ENCODE measurements around the gene FXR2. TPM values are rescaled to one million over a fixed set of nuclear protein-coding genes. Genes with fewer than 3 reads are reported as not detected.

Gene FXR2
- total and polyA plus RNA-seq, 3 donors from 2014 or later: 53.8 to 76.0 (median 60.3) TPM

DNA sequence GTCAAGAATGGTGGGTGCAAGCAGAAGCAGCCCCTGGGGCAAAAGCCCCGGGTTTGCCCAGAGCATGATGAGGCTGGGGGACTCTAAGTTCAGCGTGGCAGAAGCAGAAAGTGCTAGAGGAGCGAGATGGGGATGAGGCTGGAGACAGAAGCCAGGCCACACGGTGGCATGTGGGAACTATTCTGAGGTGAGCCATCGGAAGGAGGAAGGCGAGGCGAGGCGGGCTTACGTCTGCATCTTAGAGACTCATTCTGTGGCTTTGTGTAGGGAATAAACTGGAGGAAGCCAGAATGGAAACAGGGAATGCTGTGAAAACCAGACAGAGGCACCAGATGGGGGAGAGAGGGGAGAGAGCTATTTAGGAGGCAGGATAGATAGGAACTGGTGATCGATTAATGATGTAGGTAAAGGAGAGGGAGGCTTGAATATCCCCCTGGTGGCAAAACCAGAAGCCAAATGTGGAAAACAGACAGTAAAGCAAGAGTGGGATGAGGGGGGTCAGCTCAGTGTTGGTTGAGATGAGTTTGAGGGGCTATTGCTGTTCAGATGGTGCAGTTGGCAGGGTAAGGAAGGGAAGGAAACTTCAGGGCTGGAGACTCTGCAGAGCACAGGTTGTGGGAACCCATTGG is 59.3 kb downstream of the FXR2 start:
- TF ChIP-seq, protein P1, sequence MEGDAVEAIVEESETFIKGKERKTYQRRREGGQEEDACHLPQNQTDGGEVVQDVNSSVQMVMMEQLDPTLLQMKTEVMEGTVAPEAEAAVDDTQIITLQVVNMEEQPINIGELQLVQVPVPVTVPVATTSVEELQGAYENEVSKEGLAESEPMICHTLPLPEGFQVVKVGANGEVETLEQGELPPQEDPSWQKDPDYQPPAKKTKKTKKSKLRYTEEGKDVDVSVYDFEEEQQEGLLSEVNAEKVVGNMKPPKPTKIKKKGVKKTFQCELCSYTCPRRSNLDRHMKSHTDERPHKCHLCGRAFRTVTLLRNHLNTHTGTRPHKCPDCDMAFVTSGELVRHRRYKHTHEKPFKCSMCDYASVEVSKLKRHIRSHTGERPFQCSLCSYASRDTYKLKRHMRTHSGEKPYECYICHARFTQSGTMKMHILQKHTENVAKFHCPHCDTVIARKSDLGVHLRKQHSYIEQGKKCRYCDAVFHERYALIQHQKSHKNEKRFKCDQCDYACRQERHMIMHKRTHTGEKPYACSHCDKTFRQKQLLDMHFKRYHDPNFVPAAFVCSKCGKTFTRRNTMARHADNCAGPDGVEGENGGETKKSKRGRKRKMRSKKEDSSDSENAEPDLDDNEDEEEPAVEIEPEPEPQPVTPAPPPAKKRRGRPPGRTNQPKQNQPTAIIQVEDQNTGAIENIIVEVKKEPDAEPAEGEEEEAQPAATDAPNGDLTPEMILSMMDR (IDR thresholded peaks at IDR 0.05): no peak
- no peak for TF ChIP-seq POLR2A (IDR thresholded peaks at IDR 0.05)

DNA sequence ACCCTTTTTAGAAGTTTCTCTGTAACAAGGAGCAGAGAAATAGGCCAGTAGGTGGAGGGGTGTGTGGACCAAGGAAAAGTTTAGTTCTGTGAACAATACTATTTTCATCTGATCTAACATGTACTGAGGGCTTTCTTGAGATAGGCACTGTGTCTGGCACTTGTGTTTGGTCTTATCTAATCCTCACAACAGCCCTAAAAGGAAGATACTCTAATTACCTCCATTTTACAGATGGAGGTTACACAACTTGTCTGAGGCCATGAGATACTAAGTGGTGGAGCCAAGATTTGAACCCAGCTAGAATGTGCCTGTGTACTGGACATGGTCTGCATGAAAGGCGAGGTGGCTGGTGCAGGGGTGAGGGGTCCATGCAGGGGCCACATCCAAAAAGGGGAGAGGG is 61.3 kb downstream of the FXR2 start:
- no peak overlapping the region for H3K27ac ChIP-seq
- H3K27me3 ChIP-seq: no peaks in the 10 kb centered on the region
- H3K9me3 ChIP-seq: no peaks in the 10 kb centered on the region
- no peak overlapping the region for H3K4me3 ChIP-seq
- intact Hi-C loops (cut with DNase I; ENCODE audit: low total_unique reads): no loop called here
- H3K4me1 ChIP-seq: peaks cover 11% of the 10 kb centered on the region
- DNase-seq: no peak
- H3K36me3 ChIP-seq (ENCODE audit: low read depth, missing control alignments): no peaks in the 10 kb centered on the region
- TF ChIP-seq, protein P1 (IDR thresholded peaks at IDR 0.05): no peak
- TF ChIP-seq POLR2A (IDR thresholded peaks at IDR 0.05): no peak
- 100% methylated on average over 1 of the region's 1 CpG for WGBS, 2 donors

More for the DNA sequence above, 59.3 kb downstream of the FXR2 start:
- 74 to 77% methylated on average over 10 of the region's 10 CpGs for WGBS, 2 donors
- no peak for DNase-seq
- Histone ChIP-seq H3K9me3 (no peaks in the 10 kb centered on the region), H3K36me3 (ENCODE audit: low read depth, missing control alignments) (no peaks in the 10 kb centered on the region), H3K27ac (no peak overlapping the region), H3K4me3 (no peak overlapping the region), H3K27me3 (no peaks in the 10 kb centered on the region), H3K4me1 (peaks cover 31% of the 10 kb centered on the region)
- intact Hi-C loops (cut with DNase I; ENCODE audit: low total_unique reads): loop anchor here (5.0 kb wide), 1 partner anchor 43 kb away; no protein-coding TSS in a partner anchor

DNA sequence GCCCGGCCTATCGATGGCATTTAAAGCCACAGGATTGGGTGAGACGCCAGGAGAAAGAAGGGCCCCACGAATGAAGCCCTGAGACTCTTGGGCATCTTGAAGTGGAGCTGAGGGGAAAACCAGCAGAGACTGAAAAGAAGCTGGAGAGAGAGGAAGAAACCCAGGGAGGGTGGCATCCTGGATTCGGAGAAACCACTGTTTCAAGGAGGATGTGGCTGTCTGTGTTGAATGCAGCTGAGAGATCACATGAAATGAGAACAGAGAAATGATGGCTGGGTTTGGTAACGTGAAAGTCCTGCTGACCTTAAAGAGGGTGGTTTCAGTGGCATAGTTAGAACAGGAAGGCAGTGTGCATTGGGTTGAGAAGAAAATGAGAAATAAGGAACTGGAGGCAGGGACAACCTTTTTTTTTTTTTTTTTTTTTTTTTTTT is 62.1 kb downstream of the FXR2 start:
- WGBS, 2 donors: 81 to 85% methylated on average over 6 of the region's 6 CpGs
- Histone ChIP-seq H3K4me3 (no peak overlapping the region), H3K9me3 (no peaks in the 10 kb centered on the region), H3K4me1 (peaks cover 4% of the 10 kb centered on the region), H3K27ac (no peak overlapping the region), H3K27me3 (no peaks in the 10 kb centered on the region), H3K36me3 (ENCODE audit: low read depth, missing control alignments) (no peaks in the 10 kb centered on the region)
- no peak for DNase-seq
- intact Hi-C loops (cut with DNase I; ENCODE audit: low total_unique reads): no loop called here
- no peak for TF ChIP-seq POLR2A (IDR thresholded peaks at IDR 0.05)
- TF ChIP-seq, protein P1 (IDR thresholded peaks at IDR 0.05): no peak

DNA sequence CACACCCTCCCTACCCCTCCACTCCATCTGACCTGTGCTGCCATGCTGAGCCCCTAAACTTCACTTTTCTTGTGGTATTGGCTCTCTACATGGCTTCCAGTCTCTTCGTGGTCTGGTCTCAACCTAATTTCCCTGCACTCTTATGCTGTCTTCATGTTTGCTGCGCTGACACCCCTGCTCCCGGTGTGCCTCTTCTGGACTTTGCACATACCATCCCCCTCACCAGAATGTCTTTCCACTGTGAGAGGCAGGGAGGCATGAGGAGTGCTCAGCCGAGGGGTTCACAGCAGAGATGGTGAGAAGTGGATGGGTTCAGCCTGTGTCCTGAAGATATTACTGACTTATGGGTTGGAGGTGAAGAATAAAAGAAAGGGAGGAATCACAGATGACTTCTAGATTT is 63.3 kb downstream of the FXR2 start:
- WGBS, 2 donors: 89 to 91% methylated on average over 4 of the region's 4 CpGs
- TF ChIP-seq, protein P1 (IDR thresholded peaks at IDR 0.05): no peak
- TF ChIP-seq POLR2A (IDR thresholded peaks at IDR 0.05): no peak

DNA sequence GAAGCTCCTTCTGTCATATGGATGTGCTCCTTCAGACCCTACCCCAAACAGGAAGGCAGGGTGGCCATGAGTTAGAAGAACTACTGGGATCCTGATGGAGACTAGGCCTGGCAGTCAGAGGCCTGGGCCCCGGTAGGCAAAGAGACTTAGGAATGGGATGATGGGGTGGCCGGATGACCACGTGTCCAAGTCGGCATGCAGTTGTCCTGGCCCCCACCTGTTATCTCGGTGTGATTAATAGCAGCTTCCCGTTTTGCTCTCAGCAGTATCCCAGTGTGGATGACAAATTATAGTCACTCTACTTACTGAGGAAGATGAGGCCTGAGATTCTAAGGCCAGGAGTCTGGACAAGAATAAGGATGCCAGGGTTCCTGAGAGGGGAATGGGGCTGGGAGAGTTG is 64.4 kb downstream of the FXR2 start:
- WGBS, 2 donors: 71 to 78% methylated on average over 6 of the region's 6 CpGs
- TF ChIP-seq, protein P1 (IDR thresholded peaks at IDR 0.05): no peak
- no peak for TF ChIP-seq POLR2A (IDR thresholded peaks at IDR 0.05)
- intact Hi-C loops (cut with DNase I; ENCODE audit: low total_unique reads): no loop called here

More for the DNA sequence above, 63.3 kb downstream of the FXR2 start:
- no peaks in the 10 kb centered on the region for H3K4me1 ChIP-seq
- H3K4me3 ChIP-seq: no peak overlapping the region
- DNase-seq: no peak
- no peaks in the 10 kb centered on the region for H3K9me3 ChIP-seq
- no peaks in the 10 kb centered on the region for H3K27me3 ChIP-seq
- intact Hi-C loops (cut with DNase I; ENCODE audit: low total_unique reads): no loop called here
- no peak overlapping the region for H3K27ac ChIP-seq
- H3K36me3 ChIP-seq (ENCODE audit: low read depth, missing control alignments): no peaks in the 10 kb centered on the region

More for the DNA sequence above, 64.4 kb downstream of the FXR2 start:
- Histone ChIP-seq H3K4me3 (no peak overlapping the region), H3K27ac (no peak overlapping the region), H3K27me3 (no peaks in the 10 kb centered on the region), H3K4me1 (peaks cover under 1% of the 10 kb centered on the region), H3K36me3 (ENCODE audit: low read depth, missing control alignments) (no peaks in the 10 kb centered on the region), H3K9me3 (no peaks in the 10 kb centered on the region)
- DNase-seq: no peak

Data from testis (tissue), 3 donors.